Embryonic facial prominence (tissue), 1 donor: ENCODE measurements around the gene NELL2.
A peak's percentile ranks its signal among the peaks of the same experiment; 100 is the strongest.

Source experiments
- DNase-seq: peaks from one replicate; pipeline ENCODE4 v3.0.0-alpha.2; 2016; ENCODE audit errors: extremely low spot score

Gene NELL2

DNA sequence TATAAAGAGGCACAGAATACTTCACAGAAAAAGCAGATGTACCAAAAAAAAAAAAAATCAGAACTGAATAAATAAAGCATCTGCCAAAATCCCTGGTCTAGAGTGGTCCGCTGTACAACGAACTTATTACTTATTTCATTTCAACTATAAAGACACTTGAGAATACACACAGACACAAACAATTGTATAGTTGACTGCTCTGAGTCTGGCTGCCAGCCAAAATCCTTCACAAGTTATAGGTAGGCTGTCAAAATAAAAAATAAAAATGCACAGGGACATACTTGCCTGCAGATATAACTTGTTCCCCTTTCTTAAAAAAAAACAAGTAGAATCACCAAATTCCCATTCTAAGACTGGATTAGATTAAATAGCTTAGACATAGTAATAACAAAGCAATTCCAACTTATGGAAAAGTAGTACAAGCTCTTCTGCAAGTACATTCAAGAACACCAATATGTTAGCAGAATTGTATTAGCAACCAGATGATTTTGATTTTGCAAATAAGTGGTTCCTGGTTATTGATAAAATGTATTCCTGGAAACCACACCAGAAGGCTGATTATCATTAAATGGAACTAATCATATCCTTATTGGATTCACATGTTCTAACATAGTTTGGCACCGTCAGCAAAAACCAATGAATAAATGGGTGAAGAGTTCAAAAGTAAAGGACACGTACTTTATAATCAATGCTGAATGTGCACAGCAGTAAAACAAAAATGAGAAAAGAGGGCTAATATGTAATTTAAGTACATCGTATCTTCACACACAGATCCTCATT is 248.5 kb downstream of the NELL2 start:
- DNase-seq, result peak; percentile 71

DNA sequence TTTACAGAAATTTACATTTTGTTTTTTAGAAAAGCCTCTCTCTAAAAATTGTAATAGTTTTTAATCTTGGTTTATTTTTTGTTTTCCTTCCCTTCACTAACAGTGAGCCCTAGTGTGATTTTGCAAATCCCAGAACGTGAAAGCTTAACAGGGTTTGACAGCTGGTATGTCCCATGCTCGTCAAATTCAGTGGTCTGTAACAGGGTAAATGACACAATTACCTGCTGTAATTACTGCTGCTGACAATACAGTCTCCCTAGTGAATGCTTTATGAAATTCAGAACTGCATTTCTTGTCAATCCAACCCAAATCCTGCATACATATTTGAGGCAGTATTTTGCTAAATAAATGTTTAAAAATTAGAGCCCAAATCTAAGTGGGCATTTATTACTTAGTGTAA is 249.2 kb downstream of the NELL2 start:
- DNase-seq, result no peak

DNA sequence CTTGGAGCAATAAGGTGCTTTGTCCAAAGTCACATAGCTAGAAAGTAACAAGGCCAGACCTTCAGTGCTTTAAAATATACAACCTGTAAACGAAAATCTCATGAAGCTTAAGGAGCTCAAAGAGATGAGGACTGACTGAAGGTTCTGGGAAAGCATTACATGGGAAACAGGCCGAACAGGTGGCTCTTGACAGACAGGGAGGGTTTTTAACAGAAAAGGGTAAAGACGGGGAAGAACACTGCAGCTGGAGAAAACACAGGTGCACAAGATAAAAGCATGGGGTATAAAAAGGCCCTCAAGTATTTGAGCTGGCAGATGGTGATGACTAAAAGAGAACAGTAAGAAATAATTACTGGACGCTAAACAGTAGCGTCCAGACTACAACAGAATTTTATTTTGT is 257.2 kb downstream of the NELL2 start:
- no peak for DNase-seq

GRCh38 chr12:44616402-44616801 is 259.7 kb downstream of the NELL2 start:
- no peak for DNase-seq

GRCh38 chr12:44611538-44611937 is 264.6 kb downstream of the NELL2 start:
- no peak for DNase-seq

DNA sequence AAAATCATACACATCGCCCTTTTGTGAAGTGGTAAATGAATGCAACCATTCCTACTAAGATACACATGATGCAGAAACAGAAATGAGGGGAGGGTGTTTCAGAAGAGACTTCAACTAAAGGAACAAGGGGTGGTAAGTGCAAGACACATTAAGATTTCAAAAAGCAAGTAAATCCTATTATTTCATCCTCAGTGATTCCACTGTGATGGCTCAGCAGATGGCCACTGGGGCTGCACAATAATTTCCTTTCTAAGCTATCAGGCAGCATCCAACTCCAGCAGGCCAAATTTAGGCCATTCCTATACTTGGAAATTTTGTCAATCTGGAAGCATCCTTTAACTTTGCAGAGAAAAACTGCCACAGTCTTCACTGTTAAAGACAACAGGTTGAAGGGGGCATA is 272.4 kb downstream of the NELL2 start:
- DNase-seq, result no peak

DNA sequence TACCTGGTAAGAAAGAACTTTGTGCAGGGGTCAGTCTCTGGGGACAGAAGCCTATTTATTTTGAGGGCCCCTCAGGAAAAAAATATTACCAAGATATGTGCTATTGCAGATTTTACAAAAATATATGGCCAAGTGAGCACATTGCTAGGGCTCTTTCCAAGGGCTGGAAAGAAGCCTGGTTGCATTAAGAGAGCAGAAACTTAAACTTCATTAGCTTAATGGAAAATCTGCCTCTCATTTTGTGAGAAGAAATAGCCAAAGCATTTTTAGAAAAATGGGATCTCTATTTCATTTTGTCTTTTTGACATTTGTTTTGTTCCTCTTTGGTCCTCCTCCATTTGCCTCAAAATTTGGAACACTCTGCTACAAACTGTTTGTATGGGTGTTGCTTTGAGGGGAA is 283.5 kb downstream of the NELL2 start:
- no peak for DNase-seq

GRCh38 chr12:44589697-44590096 is 286.4 kb downstream of the NELL2 start:
- DNase-seq, result no peak

DNA sequence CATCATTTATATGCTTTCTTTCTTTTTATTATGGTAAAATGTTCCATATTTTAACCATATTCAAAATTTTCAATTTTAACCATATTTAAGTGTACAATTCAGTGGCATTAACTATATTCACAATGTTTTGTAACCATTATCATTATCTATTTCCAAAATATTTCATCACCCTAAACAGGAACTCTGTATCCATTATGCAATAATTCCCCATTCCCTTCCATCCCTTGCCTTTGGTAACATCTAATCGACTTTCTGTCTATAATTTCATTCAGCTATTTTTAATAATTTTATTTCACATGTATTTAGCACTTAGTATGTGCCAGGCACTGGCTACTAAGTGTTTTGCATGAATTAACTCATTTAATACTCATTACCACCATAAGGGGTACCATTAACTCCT is 287.5 kb downstream of the NELL2 start:
- no peak for DNase-seq

GRCh38 chr12:44584625-44585024 is 291.5 kb downstream of the NELL2 start:
- no peak for DNase-seq

- DNase-seq, result no peak
Measured at GRCh38 chr12:44582521-44582920, 293.6 kb downstream of the NELL2 start.

DNA sequence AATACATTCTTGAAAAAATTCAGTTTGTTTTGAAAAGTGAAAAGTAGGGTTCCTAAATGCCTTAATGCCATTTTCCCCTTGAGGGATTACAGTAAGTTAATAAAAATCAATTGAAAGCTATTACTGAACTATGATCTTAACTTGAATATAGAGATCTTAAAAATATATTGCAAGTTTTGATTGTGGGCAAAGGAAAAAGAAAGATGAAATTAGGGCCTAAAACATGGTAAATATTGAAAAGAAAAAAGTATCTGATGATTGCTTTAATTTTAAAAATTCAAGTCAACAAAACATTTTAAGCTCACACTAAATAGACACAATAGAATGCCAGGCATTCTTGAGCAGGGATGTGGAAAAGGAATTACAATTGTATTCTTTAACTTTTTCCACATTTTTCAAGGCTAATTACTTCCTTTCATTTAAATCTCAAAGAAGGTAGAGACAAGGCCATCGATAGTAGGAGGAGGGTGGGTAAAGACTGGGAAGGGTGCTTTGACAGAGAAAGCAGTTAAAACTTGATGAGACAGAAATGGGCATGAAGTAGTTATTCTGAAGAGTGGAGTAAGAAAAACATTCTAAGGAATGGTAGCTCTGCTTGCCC is 294.4 kb downstream of the NELL2 start:
- no peak for DNase-seq

DNA sequence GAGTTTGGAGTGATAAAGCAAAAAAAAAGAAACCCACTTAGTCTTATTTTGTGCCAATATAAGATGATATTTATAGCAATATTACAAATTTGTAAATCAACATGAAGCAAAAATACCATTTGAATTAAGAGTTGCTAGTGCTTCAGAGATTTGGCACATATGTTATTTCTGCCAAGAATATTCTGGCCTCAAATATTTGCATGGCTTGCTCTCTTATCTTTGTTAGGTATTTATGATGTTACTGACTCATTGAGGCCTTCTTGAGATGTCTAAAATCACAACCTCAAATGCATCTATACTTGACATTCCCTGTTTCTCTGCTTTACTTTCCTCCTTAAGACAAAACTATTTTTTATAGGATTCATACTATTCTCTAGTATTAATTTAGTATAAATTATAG is 301.5 kb downstream of the NELL2 start:
- DNase-seq, result no peak

- DNase-seq, result no peak
Measured at GRCh38 chr12:44573723-44574122, 302.4 kb downstream of the NELL2 start.

DNA sequence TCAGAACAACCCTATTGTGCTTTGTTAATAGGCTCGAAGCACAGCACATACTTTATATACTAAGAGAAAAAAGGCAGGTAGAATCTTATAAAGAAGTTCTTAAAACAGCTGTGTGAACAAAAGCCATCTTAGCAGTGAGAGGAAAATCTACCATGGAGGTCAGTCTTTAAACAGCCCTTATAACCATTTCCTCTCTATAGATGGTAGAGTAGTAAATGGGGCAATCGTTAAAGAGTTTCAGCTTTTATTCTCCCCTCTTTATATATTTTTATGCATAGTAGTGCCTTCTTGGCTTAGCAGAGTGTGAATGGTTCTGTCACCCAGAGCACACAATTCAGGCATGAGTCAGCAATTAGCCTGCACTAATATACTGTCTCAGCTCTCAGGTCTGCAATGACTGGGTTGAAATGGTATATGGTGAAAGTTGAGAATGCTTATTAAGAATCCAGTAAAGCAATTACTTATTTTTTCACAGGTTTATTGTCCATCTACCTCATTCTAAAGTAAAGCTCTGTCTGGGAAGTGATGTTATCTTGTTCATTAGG is 305.0 kb downstream of the NELL2 start:
- DNase-seq, result no peak

DNA sequence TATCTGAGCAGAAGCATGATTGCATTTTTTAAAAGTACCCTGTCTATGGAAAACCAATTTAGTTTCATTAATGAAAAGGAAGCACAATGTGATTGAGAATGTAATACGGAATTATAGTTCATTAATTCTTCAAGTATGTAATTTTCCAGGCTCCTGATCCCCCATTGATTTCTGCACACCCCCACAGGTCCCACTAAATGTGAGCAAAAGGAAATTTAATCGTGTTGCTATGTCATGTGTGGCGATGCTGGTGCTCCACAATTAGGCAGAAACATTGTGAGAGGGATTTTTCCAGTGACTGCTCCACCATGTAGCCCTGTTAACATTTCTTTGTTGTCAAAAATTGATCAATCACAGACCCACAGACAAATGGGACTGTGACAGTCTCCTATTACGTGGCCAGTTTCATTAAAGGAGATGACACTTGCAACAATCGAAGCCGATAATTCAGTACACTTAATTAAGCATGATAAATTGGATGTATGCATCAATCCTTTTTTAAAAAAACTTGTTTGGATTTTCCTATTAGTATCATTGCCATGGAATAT is 306.0 kb downstream of the NELL2 start:
- DNase-seq, result no peak

GRCh38 chr12:44565163-44565562 is 311.0 kb downstream of the NELL2 start:
- no peak for DNase-seq

DNA sequence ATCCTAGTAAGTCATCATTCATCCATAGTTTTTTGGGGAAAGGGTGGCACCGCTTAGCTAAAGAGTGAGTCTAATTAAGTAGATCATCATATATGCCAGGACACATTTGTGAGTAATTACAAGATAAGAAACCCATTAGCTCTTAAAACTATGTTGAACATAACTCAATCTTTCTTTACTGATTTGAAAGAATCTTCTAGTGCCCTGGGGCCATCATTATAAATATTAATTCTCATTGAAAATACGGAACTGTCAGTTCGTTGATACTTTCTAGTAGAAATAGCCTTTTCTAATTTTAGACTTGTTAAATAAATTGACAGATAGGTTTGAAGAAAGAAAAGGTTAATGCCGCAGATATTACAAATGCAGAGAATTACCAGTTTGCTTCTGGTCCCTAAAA is 312.6 kb downstream of the NELL2 start:
- no peak for DNase-seq

DNA sequence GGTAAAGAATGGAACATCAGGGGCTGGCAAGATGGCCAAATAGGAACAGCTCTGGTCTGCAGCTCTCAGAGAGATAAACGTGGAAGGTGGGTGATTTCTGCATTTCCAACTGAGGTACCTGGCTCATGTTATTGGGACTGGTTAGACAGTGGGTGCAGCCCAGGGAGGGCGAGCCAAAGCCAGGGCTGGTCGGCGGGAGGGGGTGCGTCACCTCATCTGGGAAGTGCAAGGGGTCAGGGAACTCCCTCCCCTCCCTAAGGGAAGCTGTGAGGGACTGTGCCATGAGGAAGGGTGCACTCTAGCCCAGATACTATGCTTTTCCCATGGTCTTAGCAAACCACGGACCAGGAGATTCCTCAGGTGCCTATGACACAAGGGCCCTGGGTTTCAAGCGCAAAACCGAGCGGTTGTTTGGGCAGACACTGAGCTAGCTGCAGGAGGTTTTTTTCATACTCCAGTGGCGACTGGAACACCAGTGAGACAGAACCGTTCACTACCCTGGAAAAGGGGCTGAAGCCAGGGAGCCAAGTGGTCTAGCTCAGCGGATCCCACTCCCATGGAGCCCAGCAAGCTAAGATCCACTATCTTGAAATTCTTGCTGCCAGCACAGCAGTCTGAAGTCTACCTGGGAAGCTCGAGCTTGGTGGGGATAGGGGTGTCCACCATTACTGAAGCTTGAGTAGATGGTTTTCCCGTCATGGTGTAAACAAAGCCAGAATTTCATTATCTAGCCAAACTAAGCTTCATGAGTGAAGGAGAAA is 317.6 kb downstream of the NELL2 start:
- no peak for DNase-seq

DNA sequence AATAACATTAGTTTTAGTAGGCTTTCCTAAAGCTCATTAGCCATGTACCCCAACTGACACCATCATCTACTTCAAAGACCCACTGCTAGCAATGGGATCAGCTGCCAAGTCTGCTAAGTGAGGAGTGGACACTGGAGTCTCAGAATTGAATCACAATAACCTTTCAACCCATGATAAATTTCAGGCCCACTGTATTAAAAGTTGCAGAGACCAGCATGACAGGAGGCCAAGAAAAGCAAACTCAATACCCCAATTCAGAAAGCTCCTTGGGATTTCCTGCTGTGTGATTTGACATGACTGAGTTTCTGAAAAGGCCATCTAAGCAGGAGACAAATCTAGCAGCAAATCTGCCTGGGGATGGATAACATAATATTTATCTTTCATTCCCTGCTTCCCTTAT is 320.7 kb downstream of the NELL2 start:
- no peak for DNase-seq

- DNase-seq, result no peak
Measured at GRCh38 chr12:44551631-44552030, 324.5 kb downstream of the NELL2 start.

- no peak for DNase-seq
Measured at GRCh38 chr12:44550377-44550776, 325.7 kb downstream of the NELL2 start.
